HG03575 (cell line): Measurements from ENCODE around the gene TBX1.
"Not testable (repeated sequence)": the region's sequence is repeated elsewhere in the genome, so short reads cannot be mapped to it uniquely, and the experiment has no call there.

Experiments
- ATAC-seq: cut with Tn5 transposase; IDR thresholded peaks from one replicate; pipeline ENCODE4 v1.9.1; 2021; ENCODE audit not compliant: unreplicated experiment, insufficient number of reproducible peaks, low FRiP score; ENCODE audit errors: extremely low read depth

TBX1 gene

GRCh38 chr22:19773470-19774040, 13.0 kb downstream of the TBX1 start:
- no peak for ATAC-seq

GRCh38 chr22:19774628-19775027, 14.1 kb downstream of the TBX1 start:
- ATAC-seq: no peak

DNA sequence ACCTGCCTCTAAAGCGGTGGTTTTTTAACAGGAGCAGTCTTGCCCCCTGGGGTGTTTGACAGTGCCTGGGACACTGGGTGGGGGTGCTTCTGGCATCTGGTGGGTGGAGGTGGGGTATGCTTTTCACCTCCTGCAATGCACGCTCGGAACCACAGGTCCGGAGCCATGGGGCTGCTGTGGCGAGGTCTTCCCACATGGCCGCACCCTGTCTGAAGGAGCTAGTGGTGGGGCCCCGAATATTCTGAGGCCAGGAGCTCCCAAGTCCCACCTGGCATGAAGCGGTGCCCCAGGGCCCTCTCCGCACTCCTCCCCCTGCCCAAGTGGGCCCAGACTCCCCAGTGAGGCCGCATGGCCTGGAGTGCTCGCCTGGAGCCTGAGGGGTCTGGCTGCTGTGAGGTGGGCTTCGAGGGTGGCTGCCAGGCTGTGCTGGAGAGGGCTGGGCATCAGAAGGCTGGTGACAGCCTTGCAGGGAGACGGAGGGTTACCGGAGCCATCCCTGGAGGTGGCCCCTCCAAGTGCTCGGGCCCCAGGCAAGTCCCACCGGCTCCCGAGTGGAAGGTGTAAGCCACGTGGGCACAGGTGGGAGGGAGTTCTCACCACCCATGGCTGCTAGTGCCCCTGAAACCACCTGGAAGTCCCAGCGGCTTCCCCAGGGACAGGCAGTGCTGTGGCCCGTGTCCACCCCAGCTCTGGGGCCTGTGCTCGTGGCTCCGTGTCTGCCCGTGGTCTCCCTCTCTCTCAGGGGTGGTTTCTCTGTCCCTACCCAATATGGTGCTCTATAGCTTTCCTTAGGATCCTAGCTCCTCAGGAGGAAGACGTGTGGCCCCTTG, 15.1 kb downstream of the TBX1 start:
- ATAC-seq: no peak

DNA sequence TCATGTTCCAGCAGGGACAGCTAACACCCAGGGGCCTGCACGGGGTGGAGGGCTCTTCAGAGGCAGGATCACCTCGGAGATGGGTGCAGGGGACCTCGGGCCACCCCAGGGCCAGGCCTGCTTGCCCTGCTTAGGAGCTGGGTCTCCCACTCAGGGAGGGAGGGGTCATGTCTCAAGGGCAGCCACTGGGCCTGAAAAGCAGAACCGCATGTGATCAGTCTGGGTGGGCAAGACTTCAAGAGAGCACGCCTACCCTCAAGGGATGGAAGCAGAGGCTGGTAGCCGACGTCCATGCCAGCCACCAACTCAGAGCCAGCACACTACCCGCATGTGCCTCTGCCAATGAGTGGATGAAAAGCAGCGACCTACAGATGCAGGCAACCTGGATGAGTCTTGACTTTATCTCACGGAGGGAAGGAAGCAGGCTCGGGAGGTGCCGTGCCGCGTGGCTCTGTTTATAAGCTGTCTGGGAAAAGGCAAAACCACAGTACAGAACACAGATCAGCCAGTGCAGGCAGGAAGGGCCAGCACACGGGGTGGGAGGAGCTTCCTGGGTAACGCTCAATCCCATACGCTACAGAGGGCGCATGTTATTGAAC, 16.0 kb downstream of the TBX1 start:
- no peak for ATAC-seq

GRCh38 chr22:19777192-19777591, 16.6 kb downstream of the TBX1 start:
- not testable (repeated sequence) for ATAC-seq

GRCh38 chr22:19779011-19779421, 18.4 kb downstream of the TBX1 start:
- no peak for ATAC-seq

DNA sequence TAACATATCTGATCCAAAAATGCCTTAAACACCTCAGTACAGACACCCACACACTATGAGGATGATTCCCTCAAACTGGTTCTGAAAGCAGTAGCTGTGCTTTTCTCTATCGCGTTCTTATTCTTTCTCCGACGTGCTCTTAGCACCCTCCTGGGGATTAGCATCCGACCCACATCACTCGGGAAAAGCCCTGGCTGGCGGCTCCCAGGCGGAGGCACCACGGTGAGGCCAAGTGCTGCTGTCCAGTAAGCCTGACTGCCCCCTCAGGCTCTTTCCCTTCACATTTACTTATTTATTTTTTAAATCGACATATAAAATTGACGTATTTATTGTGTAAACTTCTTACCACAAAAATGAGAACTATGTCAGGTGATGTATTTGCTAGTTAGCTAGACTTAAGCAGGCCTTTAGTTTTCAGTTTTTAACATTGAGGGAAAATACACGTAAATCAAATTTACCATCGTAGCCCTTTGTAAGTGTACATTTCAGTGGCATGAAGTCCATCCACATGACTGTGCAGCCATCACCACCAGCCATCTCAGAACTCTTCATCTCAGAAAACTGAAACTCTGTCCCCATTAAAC, 19.2 kb downstream of the TBX1 start:
- ATAC-seq: no peak

GRCh38 chr22:19782533-19782932, 22.0 kb downstream of the TBX1 start:
- ATAC-seq: no peak

GRCh38 chr22:19783586-19784383, 23.2 kb downstream of the TBX1 start:
- ATAC-seq: no peak

- no peak for ATAC-seq
Measured at GRCh38 chr22:19784384-19785175, 24.0 kb downstream of the TBX1 start.

DNA sequence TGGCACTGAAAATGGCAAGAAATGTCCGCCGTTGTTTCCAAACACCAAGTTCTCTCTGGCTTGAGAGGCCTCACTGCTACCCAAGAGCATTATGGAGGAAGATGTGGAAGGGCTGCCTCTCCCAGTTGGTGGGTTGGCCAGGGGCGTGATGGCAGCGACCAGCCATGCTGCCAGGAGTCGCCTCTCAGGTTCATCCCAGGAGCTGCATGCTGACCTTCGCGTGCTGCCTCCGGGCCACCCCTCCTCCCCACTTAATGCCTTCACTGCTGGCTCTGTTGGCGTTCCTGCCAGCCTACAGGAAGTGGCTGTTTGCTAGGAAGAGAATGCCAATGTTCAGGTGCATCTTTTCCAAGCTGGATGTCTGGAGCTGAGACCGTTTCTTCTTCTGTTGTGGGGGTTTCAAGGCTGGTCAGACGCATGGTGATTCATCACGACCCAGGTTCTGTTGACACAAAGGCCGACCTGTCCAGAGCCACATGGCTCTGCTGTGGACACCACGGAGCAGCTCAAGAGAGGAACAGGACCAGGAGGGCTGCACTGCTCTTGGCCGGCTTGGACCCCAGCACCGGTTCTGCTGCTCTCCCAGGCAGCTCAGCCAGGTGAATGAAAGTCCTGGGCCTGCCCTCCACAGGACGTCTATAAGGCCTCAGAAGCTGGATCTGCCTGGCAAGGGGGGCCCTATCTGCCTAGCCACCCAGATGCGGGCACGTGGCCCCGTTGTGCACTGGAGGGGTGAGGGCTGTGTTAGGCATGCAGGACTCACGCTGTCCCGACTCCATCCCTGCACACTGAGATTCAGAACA, 25.1 kb downstream of the TBX1 start:
- ATAC-seq: no peak

GRCh38 chr22:19786264-19786585, 25.6 kb downstream of the TBX1 start:
- ATAC-seq: no peak

DNA sequence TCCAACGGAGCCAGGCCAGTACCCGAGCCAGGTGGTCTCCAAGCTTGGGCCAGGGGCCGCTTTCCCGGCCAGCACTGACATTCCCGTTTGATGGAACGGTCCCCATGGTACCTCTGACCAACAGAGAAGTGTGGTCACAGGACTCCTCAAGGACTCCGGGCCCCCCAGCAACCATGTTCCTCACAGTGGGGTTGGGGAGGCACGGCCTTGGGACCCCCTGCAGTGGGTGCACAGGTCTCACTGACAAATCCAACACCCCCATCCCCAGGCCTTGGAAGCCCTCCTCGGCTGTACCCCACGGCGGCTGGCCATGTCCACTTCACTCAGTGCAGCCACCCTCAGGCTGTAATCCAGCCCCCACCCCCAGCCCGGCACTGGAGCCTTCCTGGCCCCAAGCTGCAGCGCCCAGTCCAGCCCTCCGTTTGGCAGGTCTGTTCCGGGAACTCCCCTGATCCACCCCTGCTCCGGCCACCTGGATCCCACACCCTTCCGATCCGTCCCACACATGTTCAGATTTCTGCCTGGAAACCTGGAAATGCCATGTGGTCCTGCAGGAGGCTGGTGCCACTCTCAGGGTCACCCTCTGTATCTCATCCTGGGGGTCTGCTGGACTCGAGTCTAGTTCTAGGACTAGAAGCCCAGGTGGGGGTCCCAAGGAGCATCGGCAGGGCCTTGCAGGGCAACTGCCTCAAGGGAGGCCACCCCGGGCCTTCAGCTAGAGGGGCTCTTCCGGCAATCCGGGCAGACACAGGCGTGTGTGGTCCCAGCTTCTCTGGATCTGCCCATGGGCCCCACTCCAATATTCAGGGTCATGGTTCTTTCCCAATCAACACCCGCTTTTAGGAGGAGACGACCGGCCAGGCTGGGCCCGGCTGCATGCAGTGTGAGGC, 26.6 kb downstream of the TBX1 start:
- no peak for ATAC-seq

DNA sequence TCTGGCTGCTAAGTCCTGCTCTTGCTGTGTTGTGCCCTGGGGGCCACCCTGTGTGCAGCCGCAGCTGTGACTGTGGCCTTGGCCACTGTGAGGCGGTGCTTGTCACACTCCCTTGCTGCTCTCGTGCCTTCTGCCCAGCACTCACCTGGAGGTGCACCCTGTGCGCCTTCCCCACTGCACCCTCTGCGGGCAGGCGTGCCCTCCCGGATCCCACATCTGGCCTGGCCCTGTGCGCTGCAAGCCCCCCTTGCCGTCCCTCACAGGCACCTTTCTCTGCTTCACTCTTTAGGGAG, 27.2 kb downstream of the TBX1 start:
- ATAC-seq: no peak

DNA sequence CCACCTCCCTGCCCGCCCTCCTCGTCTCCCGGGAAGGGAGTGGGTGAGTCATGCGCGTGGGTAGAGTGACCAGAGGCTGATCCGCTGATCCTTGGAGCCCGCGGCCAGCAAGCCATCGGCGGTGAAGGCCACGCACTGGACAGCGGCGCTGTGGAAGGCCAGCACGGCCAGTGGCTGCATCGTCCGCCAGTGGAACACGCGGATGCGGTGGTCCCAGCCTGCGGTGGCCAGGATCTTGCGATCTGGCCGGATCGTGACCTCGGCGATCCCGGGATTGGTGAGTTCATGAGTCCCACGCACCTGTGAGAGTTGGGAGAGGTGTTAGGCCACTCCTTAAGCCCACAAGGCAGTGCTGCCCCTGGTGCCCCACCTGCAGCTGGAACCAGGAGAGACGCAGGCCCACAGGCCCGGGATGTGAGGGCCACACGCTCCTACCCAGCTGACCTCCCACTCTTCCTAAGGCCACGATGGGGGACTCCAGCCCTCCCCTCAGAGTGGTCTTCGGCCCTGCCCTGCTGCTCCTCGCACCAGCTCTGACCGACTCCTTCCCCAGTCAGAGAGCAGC, 28.2 kb downstream of the TBX1 start:
- ATAC-seq: no peak

DNA sequence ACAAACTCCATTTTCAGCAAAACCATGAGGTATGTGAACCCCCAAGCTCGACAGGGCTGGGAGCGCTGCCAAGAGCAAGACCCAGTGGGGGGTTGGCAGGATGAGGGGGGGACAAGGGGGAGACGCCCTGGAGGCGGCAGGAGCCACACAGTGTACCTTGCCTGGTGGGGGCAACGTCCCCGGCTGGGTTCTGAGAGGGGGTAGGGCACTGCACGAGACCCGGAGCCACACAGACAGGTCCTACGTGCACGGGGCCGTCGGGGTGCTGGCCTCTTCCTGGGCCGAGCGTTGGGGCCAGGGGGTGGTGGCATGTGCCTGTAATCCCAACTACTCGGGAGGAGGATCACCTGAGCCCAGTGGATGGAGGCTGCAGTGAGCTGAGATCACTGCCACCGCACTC, 28.8 kb downstream of the TBX1 start:
- ATAC-seq: no peak

DNA sequence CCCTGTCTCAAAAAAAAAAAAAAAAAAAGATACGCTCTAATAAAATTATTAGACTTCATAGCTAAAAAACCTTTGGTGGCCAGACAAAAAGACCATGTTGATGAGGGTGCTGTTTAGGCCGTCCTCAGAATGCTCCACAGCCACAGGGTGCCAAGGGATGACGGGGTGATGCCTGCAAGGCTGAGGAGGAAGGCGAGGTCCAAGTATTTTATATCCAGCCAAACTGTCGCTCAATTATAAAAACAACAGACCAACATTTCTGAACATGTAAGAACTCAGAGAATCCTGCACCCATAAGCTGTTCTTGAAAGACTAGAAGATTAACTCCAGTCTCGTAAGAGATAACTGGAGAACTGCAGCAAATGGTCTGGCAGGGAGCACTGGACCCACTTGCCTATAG, 29.2 kb downstream of the TBX1 start:
- ATAC-seq: no peak
